Osteocyte (in vitro differentiated cells): ENCODE measurements around the gene DNAL1. TPM values are rescaled to one million over a fixed set of nuclear protein-coding genes. Genes with fewer than 3 reads are reported as not detected.

ENCODE experiments used
- DNase-seq: peaks from one replicate; pipeline ENCODE4 v3.0.0; 2021; ENCODE audit warnings: mixed read lengths; ENCODE audit not compliant: unreplicated experiment; ENCODE audit errors: extremely low spot score
- H3K27ac Mint-ChIP-seq: one replicate; pipeline ENCODE4 v1.8.0; 2021; ENCODE audit warnings: mild to moderate bottlenecking, mixed read lengths; ENCODE audit not compliant: unreplicated experiment
- H3K27me3 Mint-ChIP-seq: one replicate; pipeline ENCODE4 v1.8.0; 2021; ENCODE audit warnings: mixed read lengths; ENCODE audit not compliant: unreplicated experiment
- H3K36me3 Mint-ChIP-seq: one replicate; pipeline ENCODE4 v1.8.0; 2021; ENCODE audit warnings: mixed read lengths; ENCODE audit not compliant: unreplicated experiment
- H3K4me1 Mint-ChIP-seq: one replicate; pipeline ENCODE4 v1.8.0; 2021; ENCODE audit warnings: mixed read lengths; ENCODE audit not compliant: unreplicated experiment
- H3K4me3 Mint-ChIP-seq: one replicate; pipeline ENCODE4 v1.8.0; 2021; ENCODE audit warnings: mild to moderate bottlenecking, moderate library complexity, mixed read lengths; ENCODE audit not compliant: unreplicated experiment
- H3K9me3 Mint-ChIP-seq: one replicate; pipeline ENCODE4 v1.8.0; 2021; ENCODE audit warnings: mixed read lengths; ENCODE audit not compliant: unreplicated experiment
- CTCF ChIP-seq: fragments of 200-600 bp; sonication (generic); IDR thresholded peaks from 2 replicates; pipeline ENCODE4 v1.5.0; 2021; ENCODE audit warnings: antibody characterized with exemption, mild to moderate bottlenecking, moderate library complexity
- total RNA-seq: library from RNA; stranded (reverse); gene quantifications from 2 replicates; pipeline ENCODE4 v1.2.1, GENCODE V29; 2021

DNAL1 gene
- total RNA-seq, 1 donor from 2014 or later: 12.5 TPM

- peak overlapping the region; percentile 80 for H3K27ac Mint-ChIP-seq
- TF ChIP-seq CTCF: no peak
- H3K9me3 Mint-ChIP-seq: no peaks in the 10 kb centered on the region
- peak overlapping the region; percentile 36 for H3K4me3 Mint-ChIP-seq
- H3K27me3 Mint-ChIP-seq: no peaks in the 10 kb centered on the region
- peaks cover 81% of the 10 kb centered on the region for H3K4me1 Mint-ChIP-seq
- no peak for DNase-seq
- peaks cover 7% of the 10 kb centered on the region for H3K36me3 Mint-ChIP-seq
Observed at GRCh38 chr14:73742520-73743238, 97.9 kb downstream of the DNAL1 start.

- Mint-ChIP-seq H3K27ac (peak overlapping the region; percentile 80), H3K36me3 (peaks cover 7% of the 10 kb centered on the region), H3K27me3 (no peaks in the 10 kb centered on the region), H3K4me3 (no peak overlapping the region), H3K4me1 (peaks cover 89% of the 10 kb centered on the region), H3K9me3 (no peaks in the 10 kb centered on the region)
- no peak for DNase-seq
- TF ChIP-seq CTCF: no peak
Observed at GRCh38 chr14:73743431-73743931, 98.7 kb downstream of the DNAL1 start.

DNA sequence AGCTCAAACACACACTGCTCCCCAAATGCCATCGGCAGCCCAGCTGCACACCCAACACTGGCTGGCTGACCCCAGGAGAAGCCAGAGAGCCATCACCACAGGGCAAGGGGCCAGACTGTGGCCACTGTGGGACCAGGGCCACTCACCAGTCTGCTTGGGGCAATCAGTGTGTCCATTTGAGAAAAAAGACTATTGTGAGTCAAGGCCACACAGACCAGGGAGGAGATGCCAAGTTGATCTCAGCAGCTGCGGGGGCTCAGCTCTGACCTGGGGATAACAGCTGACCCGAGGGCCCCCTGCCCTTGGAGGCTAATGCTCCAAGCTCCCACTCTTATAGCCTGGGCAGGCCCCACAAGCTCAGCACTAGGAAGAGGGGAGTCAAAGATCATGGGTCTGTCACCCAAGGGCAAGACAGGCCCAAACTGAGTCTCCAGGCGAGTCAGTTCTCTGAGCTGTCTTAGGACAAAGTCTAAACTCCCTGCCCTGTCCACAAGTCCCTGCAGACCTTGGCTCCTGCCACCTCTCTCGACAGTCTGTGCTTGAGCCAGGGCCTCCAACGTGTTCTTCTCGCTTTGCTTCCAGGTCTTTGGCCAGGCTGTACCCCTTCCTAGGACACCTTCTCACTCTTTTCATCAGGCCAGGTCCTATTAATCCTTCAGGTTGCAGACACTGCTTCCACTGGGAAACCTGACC, 99.5 kb downstream of the DNAL1 start:
- Mint-ChIP-seq H3K36me3 (peaks cover 3% of the 10 kb centered on the region), H3K9me3 (no peaks in the 10 kb centered on the region), H3K4me3 (peak overlapping the region; percentile 42), H3K27me3 (no peaks in the 10 kb centered on the region), H3K4me1 (peaks cover 96% of the 10 kb centered on the region), H3K27ac (peak overlapping the region; percentile 80)
- DNase-seq: no peak
- no peak for TF ChIP-seq CTCF

DNA sequence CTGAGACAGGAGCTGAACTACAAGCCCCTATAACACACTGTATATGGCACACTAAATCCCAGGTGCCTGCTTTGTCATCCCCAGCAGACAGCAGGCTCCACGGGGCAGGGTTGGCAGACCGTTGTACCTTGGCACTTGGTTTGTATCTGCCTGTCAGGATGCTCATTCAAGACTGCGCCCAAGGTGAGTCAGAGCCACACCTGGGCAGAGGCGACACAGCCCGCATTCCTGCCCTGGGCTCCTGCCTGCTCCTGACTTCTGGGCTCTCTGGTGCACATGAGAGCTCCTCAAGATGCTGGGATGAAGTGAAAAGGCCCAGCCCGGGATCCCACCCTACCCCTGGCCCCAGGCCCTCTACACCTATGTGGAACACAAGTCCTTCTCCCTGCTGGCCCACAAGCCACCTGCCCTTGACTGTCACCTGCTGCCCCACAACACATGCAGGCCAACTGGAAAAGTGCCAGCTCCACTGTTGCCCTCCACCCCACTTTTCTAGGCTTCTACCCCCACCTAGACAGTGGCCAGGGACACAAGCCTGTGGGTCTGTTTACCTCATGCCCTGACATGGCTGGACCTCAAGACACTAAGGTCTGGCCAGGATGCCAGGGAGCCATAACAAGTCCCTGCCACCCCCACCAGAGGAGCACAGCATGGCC, 100.2 kb downstream of the DNAL1 start:
- peaks cover 1% of the 10 kb centered on the region for H3K36me3 Mint-ChIP-seq
- no peak for TF ChIP-seq CTCF
- peaks cover 96% of the 10 kb centered on the region for H3K4me1 Mint-ChIP-seq
- H3K4me3 Mint-ChIP-seq: peak overlapping the region; percentile 42
- no peaks in the 10 kb centered on the region for H3K27me3 Mint-ChIP-seq
- no peaks in the 10 kb centered on the region for H3K9me3 Mint-ChIP-seq
- peak overlapping the region; percentile 60 for H3K27ac Mint-ChIP-seq
- no peak for DNase-seq
